ENCODE data around the gene B3GNT8. TPM values are rescaled to one million over a fixed set of nuclear protein-coding genes. Genes with fewer than 3 reads are reported as not detected.
A peak's percentile ranks its signal among the peaks of the same experiment; 100 is the strongest.

The B3GNT8 gene
- total RNA-seq, 1 experiment from 2014 or later = 3.7 TPM

- Mint-ChIP-seq H3K9me3 (ENCODE audit: unreplicated experiment) (no peaks in the 10 kb centered on the region), H3K4me1 (ENCODE audit: low read depth, unreplicated experiment) (peaks cover 16% of the 10 kb centered on the region), H3K36me3 (ENCODE audit: insufficient read depth, unreplicated experiment) (peaks cover 27% of the 10 kb centered on the region), H3K27me3 (ENCODE audit: insufficient read depth, unreplicated experiment) (no peaks in the 10 kb centered on the region), H3K4me3 (ENCODE audit: unreplicated experiment) (no peak overlapping the region), H3K27ac (ENCODE audit: unreplicated experiment) (no peak overlapping the region)
- DNase-seq = no peak
- no peak overlapping the region for H3K4me3 ChIP-seq (ENCODE audit: low read depth, low read length)
- CTCF ChIA-PET = no interaction called here
- H3K36me3 ChIP-seq (ENCODE audit: control insufficient read depth, insufficient read depth, low read length) = peaks cover 2% of the 10 kb centered on the region; the same call in 1 of the 2 replicates
- H3K9me3 ChIP-seq = no peaks in the 10 kb centered on the region
- no peak for TF ChIP-seq CTCF (IDR thresholded peaks at IDR 0.05; ENCODE audit: insufficient read depth in 1 of 2, low read depth in 1 of 2, low read length in 1 of 2, severe bottlenecking in 1 of 2, unreplicated experiment in 1 of 2)
- intact Hi-C loops (cut with micrococcal nuclease; ENCODE audit: unreplicated experiment) = no loop called here
- peaks cover 15% of the 10 kb centered on the region for H3K4me1 ChIP-seq
- no TSS peak for BruUV-seq (replicated peaks)
- POLR2A ChIA-PET = no interaction called here
- H3K27me3 ChIP-seq (replicated peaks; ENCODE audit: control insufficient read depth, insufficient read depth, low read length) = no peaks in the 10 kb centered on the region
These were observed 15.3 kb downstream of the B3GNT8 start for GRCh38 chr19:41411968-41412265.

- BruUV-seq (replicated peaks) = no TSS peak
- peaks cover 27% of the 10 kb centered on the region for H3K36me3 Mint-ChIP-seq (ENCODE audit: insufficient read depth, unreplicated experiment)
- ChIA-PET POLR2A (no interaction called here), CTCF (no interaction called here)
- no peak overlapping the region for H3K27ac Mint-ChIP-seq (ENCODE audit: unreplicated experiment)
- intact Hi-C loops (cut with micrococcal nuclease; ENCODE audit: unreplicated experiment) = no loop called here
- H3K27me3 Mint-ChIP-seq (ENCODE audit: insufficient read depth, unreplicated experiment) = no peaks in the 10 kb centered on the region
- no peak overlapping the region for H3K4me3 Mint-ChIP-seq (ENCODE audit: unreplicated experiment)
- H3K9me3 Mint-ChIP-seq (ENCODE audit: unreplicated experiment) = no peaks in the 10 kb centered on the region
- no peaks in the 10 kb centered on the region for H3K9me3 ChIP-seq
- no peak for TF ChIP-seq CTCF (IDR thresholded peaks at IDR 0.05; ENCODE audit: insufficient read depth in 1 of 2, low read depth in 1 of 2, low read length in 1 of 2, severe bottlenecking in 1 of 2, unreplicated experiment in 1 of 2)
- H3K36me3 ChIP-seq (ENCODE audit: control insufficient read depth, insufficient read depth, low read length) = peaks cover 2% of the 10 kb centered on the region; the same call in 1 of the 2 replicates
- peaks cover 16% of the 10 kb centered on the region for H3K4me1 Mint-ChIP-seq (ENCODE audit: low read depth, unreplicated experiment)
- peaks cover 15% of the 10 kb centered on the region for H3K4me1 ChIP-seq
- DNase-seq = no peak
- H3K27me3 ChIP-seq (replicated peaks; ENCODE audit: control insufficient read depth, insufficient read depth, low read length) = no peaks in the 10 kb centered on the region
- H3K4me3 ChIP-seq (ENCODE audit: low read depth, low read length) = no peak overlapping the region
These were observed 15.8 kb downstream of the B3GNT8 start for GRCh38 chr19:41411100-41411967.

DNA sequence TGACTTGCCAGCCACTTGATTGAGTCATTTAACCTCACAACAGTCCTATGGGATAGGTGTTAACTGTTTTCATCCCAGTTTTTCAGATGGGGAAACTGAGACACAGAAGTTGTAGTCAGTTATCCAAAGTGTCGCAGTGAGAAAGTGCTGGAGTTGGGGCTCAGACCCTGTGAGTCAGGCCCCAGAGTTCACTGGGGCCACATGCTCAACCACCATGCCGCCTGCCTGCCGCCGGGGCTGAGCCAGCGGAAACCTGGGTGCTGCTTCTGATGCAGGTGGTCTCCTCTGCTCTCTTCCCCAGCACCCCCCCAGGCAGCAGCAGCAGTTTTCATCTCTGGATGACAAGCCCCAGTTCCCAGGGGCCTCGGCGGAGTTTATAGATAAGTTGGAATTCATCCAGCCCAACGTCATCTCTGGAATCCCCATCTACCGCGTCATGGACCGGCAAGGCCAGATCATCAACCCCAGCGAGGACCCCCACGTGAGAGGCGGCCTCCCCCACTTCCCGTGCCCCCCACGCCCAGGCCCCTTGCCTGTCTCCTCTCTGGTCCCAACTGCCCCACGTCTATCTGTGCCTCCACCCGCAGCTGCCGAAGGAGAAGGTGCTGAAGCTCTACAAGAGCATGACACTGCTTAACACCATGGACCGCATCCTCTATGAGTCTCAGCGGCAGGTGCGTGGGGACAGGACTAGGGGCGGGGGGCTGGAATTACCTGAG, 16.7 kb downstream of the B3GNT8 start:
- Histone ChIP-seq H3K9me3 (no peaks in the 10 kb centered on the region), H3K27me3 (replicated peaks; ENCODE audit: control insufficient read depth, insufficient read depth, low read length) (no peaks in the 10 kb centered on the region), H3K36me3 (ENCODE audit: control insufficient read depth, insufficient read depth, low read length) (peaks cover 2% of the 10 kb centered on the region; the same call in 1 of the 2 replicates), H3K4me1 (peaks cover 15% of the 10 kb centered on the region), H3K4me3 (ENCODE audit: low read depth, low read length) (no peak overlapping the region)
- intact Hi-C loops (cut with micrococcal nuclease; ENCODE audit: unreplicated experiment) = no loop called here
- H3K4me1 Mint-ChIP-seq (ENCODE audit: low read depth, unreplicated experiment) = peaks cover 16% of the 10 kb centered on the region
- H3K36me3 Mint-ChIP-seq (ENCODE audit: insufficient read depth, unreplicated experiment) = peaks cover 27% of the 10 kb centered on the region
- no peaks in the 10 kb centered on the region for H3K27me3 Mint-ChIP-seq (ENCODE audit: insufficient read depth, unreplicated experiment)
- TF ChIP-seq CTCF (IDR thresholded peaks at IDR 0.05; ENCODE audit: insufficient read depth in 1 of 2, low read depth in 1 of 2, low read length in 1 of 2, severe bottlenecking in 1 of 2, unreplicated experiment in 1 of 2) = no peak
- BruUV-seq (replicated peaks) = no TSS peak
- peak overlapping the region; percentile 89 for H3K27ac Mint-ChIP-seq (ENCODE audit: unreplicated experiment)
- no peaks in the 10 kb centered on the region for H3K9me3 Mint-ChIP-seq (ENCODE audit: unreplicated experiment)
- no peak for DNase-seq
- no peak overlapping the region for H3K4me3 Mint-ChIP-seq (ENCODE audit: unreplicated experiment)
- ChIA-PET POLR2A (interaction anchor here (1.2 kb wide), 1 partner anchor 29 kb away, joined by 10 read pairs; the partner anchor contains the start of gene DMAC2), CTCF (no interaction called here)

All from Caco-2 (cell line).